Stimulated activated CD4-positive, alpha-beta T cell treated with anti-CD3 and anti-CD28 coated beads, Interleukin-1b, Interleukin-23, amount 100 ng/mL, for 1 hour (primary cell): ENCODE measurements around the gene ALG9.

ENCODE experiments used
- DNase-seq, 2 donors: peaks; one replicate each; pipeline ENCODE4 v3.0.0-alpha.2; 2020; ENCODE audit warnings: low read depth in 2 of 2

The ALG9 gene

GRCh38 chr11:111882202-111882601, 10.8 kb upstream of the ALG9 start:
- no peak for DNase-seq

DNA sequence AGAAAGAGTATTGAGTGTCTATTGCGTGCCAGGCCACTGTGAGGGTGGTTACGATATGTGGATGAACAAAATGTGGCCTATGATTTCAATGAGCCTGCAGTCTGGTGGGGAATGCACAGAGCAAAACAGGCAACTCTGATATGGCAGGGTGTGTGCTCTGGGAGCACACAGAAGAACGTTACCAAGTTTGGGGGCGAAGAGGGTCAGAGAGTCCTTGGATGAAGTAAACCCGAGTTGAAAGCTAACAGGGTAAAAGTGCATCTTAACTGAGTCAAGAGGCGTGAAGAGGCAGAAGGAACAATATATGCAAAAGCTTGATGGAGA, 8.2 kb upstream of the ALG9 start:
- no peak for DNase-seq

DNA sequence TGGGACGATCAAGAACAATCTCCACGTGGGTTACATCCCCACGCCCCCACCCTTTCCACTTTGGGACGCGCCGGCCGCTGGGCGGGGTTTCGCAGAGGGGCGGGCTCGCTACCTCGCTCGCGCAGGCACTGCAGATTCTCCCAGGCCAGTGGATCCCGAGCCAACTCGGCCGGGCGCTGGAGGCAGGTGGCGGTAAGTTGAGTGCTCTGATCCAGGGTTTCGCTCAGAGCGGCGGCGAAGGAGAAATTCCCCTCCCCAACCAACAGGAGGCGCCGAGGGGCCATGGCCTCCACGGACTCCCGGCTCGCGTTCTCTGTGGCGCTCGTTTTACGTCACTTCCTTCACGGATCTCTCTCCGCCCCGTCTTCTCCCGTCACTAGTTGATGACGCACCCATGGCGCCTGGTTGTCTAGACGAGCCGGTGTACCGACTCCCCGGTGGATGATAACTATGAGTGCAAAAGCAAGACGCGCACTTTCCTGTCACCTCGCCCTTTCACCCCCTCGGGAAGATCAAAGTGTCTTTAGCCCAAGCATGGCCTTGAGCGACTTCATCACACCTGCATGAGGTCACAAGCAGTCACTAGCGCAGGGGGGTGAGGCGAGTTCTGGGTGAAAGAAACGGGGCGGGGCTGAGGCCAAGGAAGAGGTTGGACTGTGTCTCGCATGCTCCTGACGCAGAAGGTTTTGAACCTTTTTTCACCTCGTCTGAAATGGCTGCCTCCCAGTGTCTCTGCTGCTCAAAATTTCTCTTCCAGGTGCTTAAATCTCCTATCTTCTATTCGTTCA, 7.7 kb upstream of the ALG9 start, which contains the start of the genes CFAP68 and FDXACB1:
TSS of gene CFAP68 (plus strand) at position 693 of the 788 bp plus-strand sequence. CDS start at position 713, 20 bp downstream.
TSS of gene FDXACB1 (minus strand) at position 317 of the 788 bp plus-strand sequence. CDS start at position 284, 33 bp downstream.
- peak; percentile 82 to 84 for DNase-seq

DNA sequence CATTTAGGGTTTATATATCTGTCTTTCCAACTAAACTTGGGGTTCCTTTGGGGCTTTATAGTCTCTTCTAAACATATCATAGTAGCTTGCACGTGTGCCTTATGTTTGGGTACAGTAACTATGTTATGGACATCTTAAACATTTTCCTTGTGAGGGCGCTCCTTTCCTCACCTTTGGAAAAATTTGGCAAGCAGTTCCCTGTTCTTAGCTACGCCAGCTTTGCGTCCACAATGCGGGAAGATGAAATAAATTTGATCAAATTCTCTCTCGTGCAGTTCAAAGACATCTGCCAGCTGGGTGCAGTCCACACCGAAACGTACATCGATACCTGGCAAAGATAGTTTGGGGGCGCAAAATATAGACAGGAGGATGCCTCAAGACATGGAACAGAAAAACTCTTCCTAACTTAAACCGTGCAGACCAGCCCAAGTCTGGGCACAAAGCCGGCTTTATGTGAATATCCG, 7.0 kb upstream of the ALG9 start:
- DNase-seq: no peak

- no peak for DNase-seq
These were observed 346 bp upstream of the ALG9 start for GRCh38 chr11:111871693-111872161.

GRCh38 chr11:111870522-111870885, 877 bp downstream of the ALG9 start:
- DNase-seq: no peak

DNA sequence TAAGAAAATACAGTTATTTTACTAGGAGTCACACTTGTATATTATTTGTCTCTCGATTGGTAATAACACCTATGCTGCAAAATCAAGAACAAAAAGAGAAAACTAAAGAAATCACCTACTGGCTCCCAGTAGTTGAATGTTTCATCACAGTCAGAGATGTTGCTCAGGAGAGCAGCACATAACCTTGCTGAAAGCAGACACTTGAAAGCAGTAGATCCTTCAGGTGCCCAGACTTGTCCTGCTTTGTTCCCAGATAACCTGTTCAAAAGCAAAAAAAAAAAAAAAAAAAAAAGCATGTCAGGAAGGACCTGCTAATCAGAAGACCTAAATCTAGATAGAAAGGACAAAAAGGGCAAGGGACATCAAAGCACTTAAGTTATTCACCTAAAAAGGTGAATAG, 1.3 kb downstream of the ALG9 start:
- no peak for DNase-seq

- no peak for DNase-seq
These were observed 11.1 kb downstream of the ALG9 start for GRCh38 chr11:111860257-111860656.

DNA sequence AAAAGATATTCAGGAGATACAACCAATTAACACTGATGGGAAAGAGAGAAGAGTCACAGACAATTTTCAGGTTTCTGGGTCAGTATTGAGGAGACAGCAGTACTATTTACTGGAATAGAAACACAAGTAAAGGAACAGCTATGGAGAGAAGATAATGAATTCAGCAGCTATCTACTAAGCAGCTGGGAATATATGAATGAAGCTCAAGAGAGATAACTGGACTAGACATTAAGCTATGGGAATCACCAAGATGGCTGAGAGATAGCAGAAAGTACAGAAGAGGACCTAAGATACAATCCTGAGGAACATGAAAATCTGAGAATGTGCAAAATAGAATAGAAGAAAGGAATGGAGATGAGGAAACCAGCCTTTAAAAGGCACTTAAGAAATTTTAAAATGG, 15.9 kb downstream of the ALG9 start:
- no peak for DNase-seq

DNA sequence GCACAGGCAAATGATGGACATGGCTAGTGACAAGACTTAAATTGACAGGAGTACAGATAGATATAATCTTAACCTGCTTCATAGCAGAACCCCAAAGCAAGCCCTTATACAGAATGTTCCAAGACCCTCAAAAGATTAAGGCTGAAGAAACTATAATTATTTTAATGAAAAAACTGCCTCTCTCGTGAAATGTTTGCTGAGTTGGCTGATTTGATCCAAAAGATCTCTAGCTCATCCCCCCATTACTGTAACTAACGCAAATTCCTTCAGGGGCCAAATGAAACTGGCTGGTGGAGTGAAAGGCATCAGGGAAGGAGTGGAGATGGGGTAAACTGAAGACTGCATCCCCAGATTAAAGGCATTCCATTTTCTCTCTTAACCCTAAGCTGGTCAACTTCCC, 19.3 kb downstream of the ALG9 start:
- no peak for DNase-seq

DNA sequence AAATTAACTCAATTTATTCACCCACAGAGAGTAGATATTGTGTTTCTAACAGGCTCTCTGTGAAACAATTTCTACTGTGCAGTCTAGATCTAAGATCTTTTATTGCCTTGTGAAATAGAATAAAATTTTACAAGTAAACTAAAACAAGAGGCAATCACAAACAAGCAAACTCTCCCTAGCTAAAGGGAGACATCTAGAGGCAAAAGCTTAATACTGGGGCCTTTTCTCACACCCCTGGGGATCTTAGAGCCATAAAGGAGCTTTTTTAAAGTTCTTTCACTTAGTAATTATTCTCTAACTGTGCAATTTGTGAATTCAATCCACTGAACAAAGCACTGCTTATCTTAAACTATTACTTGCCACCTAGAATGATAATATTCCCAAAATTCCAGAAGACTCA, 19.7 kb downstream of the ALG9 start:
- no peak for DNase-seq

DNA sequence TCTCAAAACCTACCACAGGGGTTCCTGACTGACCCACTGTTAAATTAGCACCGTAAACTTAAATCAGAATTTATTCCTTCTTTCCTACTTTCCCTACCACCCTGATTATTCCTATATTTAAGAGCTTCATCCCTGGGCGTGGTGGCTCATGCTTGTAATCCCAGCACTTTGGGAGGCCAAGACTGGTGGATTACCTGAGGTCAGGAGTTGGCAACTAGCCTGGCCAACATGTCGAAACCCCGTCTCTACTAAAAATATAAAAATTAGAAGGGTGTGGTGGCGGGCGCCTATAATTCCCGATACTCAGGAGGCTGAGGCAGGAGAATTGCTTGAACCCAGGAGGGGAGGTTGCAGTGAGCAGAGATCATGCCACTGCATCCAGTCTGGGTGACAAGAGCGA, 20.3 kb downstream of the ALG9 start:
- no peak for DNase-seq

- no peak for DNase-seq
These were observed 21.8 kb downstream of the ALG9 start for GRCh38 chr11:111849631-111850030.

- no peak for DNase-seq
These were observed 24.7 kb downstream of the ALG9 start for GRCh38 chr11:111846636-111847035.

DNA sequence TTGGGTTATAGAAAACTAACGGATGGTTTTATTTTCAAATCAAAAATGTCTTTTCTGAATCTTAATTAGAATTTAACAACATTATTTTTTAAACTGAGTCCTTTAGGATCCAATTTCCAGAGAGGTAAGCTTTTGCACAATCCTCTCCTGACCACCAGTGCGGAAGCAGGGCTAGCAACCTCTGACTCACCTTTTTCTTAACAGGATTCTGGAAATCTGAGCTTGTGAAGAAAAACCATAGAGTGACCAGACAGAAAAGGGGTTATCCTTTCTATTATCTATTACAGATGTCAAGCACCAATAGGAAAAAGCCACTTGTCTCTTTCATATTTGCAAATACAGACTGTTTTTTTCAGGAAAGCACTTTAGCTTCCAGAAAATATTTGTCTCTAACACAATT, 25.3 kb downstream of the ALG9 start:
- DNase-seq: no peak

GRCh38 chr11:111845276-111846028, 25.9 kb downstream of the ALG9 start:
- no peak for DNase-seq

DNA sequence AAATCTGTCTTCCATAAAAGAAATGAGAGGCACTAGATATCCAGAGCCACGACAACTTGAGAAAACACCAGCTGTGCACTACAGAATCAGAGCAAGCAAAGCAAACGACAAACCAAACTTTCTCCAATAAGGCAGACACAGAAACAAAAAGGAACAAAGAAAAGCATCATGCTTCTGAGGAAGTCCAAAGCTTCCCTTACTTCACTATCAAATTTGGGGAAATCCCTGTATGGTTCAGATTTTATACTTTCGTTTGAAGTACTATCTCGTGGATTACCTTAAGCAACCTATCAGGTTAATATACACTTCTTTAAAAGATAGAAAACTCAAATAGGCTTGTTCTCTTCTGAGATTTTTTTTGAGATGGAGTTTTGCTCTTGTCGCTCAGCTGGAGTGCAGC, 27.7 kb downstream of the ALG9 start:
- no peak for DNase-seq

- peak; percentile 63 to 84 for DNase-seq
These were observed 29.9 kb downstream of the ALG9 start for GRCh38 chr11:111841370-111842053.

GRCh38 chr11:111840143-111840542, 31.2 kb downstream of the ALG9 start:
- no peak for DNase-seq

DNA sequence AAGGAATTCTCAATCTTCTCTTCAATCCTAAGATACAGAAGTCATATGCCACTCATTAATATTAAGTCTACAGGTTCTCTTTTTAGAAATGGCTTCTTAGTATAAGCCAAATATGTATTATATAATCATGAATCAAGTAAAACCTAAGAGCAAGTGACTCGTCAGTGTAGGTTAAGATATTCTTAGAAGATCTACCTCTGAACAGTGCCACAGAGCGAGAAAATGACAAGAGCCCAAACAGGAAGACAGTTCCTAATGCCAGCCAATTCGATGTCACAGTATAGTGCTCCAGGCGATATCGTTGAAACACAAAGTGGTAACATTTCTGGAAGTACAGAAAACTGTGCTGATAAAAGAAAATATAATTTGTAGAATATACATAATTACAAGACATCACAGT, 33.3 kb downstream of the ALG9 start:
- no peak for DNase-seq

- DNase-seq: no peak
These were observed 34.0 kb downstream of the ALG9 start for GRCh38 chr11:111837366-111837891.

GRCh38 chr11:111836721-111837120, 34.7 kb downstream of the ALG9 start:
- DNase-seq: no peak
